Thyroid gland (tissue), 4 donors: ENCODE data around the gene PC. TPM values are rescaled to one million over a fixed set of nuclear protein-coding genes. Genes with fewer than 3 reads are reported as not detected.

Experiments used
- DNase-seq, 2 donors: peaks; one replicate each; pipeline ENCODE4 v3.0.0-alpha.2; 2019
- H3K27ac ChIP-seq, 3 donors: fragments of 200-600 bp; sonication (generic); 1 replicate in 2 of 3; 2 replicates in 1 of 3; pipeline ENCODE4 v1.5.1; 2016 to 2019; ENCODE audit warnings: mild to moderate bottlenecking in 1 of 3, moderate library complexity in 1 of 3
- H3K27me3 ChIP-seq: fragments of 200-600 bp; sonication (generic); one replicate; pipeline ENCODE4 v1.5.1; 2019
- H3K36me3 ChIP-seq, 2 donors: fragments of 200-600 bp; sonication (generic); one replicate each; pipeline ENCODE4 v1.5.1; 2016 to 2019
- H3K4me1 ChIP-seq, 2 donors: fragments of 200-600 bp; sonication (generic); one replicate each; pipeline ENCODE4 v1.5.1; 2017 to 2019
- H3K4me3 ChIP-seq, 3 donors: fragments of 200-600 bp; sonication (generic); replicated peaks in 1 of 3; 1 replicate in 2 of 3; 2 replicates in 1 of 3; pipeline ENCODE4 v1.5.1; 2016; ENCODE audit warnings: mild to moderate bottlenecking in 1 of 3
- H3K9me3 ChIP-seq: fragments of 200-600 bp; sonication (generic); one replicate; pipeline ENCODE4 v1.5.1; 2017
- POLR2A ChIP-seq, 2 donors: fragments of 450-650 bp; IDR thresholded peaks; one replicate each; pipeline ENCODE4 v1.6.1; 2017; ENCODE audit warnings: antibody characterized with exemption in 2 of 2, mild to moderate bottlenecking in 2 of 2, moderate library complexity in 1 of 2
- WGBS, 2 donors: methylation state at CpG; one replicate each; pipeline ENCODE4 v1.1.5; 2017; 5-methylcytosine and 5-hydroxymethylcytosine counted together
- intact Hi-C: fragments of 100-400 bp; cut with DNase I; formaldehyde crosslinking; loops from one replicate; pipeline ENCODE4 v1.15.1; 2023
- total RNA-seq, 4 donors: library from RNA; depleted of rRNA; stranded (reverse); fragments of >200 nt; gene quantifications; one replicate each; pipeline ENCODE4 v1.2.3, GENCODE V29; 2016
- TF ChIP-seq, protein P1 (sequence below), 6 experiments: fragments of 200-600 bp in 3 of 6; fragments of 450-650 bp in 3 of 6; sonication (generic) in 3 of 6; IDR thresholded peaks; one replicate each; pipeline ENCODE4 v1.5.1; 2016 to 2019; ENCODE audit warnings: antibody characterized with exemption in 6 of 6, mild to moderate bottlenecking in 2 of 6, inconsistent platforms in 1 of 6, moderate library complexity in 1 of 6

Gene PC
- total RNA-seq, 4 donors from 2014 or later = 5.4 to 34.3 (median 21.9) TPM

DNA sequence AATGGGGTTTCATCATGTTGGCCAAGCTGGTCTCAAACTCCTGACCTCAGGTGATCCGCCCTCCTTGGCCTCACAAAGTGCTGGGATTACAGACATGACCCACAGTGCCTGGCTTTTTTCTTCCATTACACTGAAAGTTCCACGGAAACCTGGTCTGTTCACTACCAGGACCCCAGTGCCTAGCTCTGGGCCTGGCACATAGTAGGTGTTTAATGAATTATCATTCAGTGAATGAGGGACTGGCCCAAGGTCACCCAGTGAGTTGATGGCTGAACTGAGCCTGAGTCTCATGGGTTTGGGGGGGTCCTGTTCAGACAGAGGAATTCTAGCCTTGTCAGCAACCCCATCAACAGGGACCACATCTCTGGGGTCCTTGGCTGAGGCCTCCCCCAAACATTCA is 20.0 kb upstream of the PC start:
- 97 to 100% methylated on average over 2 of the region's 2 CpGs for WGBS, 2 donors

GRCh38 chr11:66976925-66977324 is 18.7 kb upstream of the PC start:
- no peak for TF ChIP-seq POLR2A (IDR thresholded peaks at IDR 0.05)
- TF ChIP-seq, protein P1, sequence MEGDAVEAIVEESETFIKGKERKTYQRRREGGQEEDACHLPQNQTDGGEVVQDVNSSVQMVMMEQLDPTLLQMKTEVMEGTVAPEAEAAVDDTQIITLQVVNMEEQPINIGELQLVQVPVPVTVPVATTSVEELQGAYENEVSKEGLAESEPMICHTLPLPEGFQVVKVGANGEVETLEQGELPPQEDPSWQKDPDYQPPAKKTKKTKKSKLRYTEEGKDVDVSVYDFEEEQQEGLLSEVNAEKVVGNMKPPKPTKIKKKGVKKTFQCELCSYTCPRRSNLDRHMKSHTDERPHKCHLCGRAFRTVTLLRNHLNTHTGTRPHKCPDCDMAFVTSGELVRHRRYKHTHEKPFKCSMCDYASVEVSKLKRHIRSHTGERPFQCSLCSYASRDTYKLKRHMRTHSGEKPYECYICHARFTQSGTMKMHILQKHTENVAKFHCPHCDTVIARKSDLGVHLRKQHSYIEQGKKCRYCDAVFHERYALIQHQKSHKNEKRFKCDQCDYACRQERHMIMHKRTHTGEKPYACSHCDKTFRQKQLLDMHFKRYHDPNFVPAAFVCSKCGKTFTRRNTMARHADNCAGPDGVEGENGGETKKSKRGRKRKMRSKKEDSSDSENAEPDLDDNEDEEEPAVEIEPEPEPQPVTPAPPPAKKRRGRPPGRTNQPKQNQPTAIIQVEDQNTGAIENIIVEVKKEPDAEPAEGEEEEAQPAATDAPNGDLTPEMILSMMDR (IDR thresholded peaks at IDR 0.05) = no peak

More for the DNA sequence above, 20.0 kb upstream of the PC start:
- DNase-seq = no peak
- no peaks in the 10 kb centered on the region for H3K27me3 ChIP-seq
- no peak for TF ChIP-seq POLR2A (IDR thresholded peaks at IDR 0.05)
- TF ChIP-seq, protein P1 (IDR thresholded peaks at IDR 0.05) = no peak
- intact Hi-C loops = no loop called here
- H3K4me1 ChIP-seq = peaks cover 0 to 10% of the 10 kb centered on the region in 2 donors
- H3K27ac ChIP-seq = no peak overlapping the region
- no peaks in the 10 kb centered on the region for H3K9me3 ChIP-seq
- no peak overlapping the region for H3K4me3 ChIP-seq
- H3K36me3 ChIP-seq = no peaks in the 10 kb centered on the region

GRCh38 chr11:66976028-66976467 is 17.9 kb upstream of the PC start:
- intact Hi-C loops = no loop called here

More at GRCh38 chr11:66976925-66977324, 18.7 kb upstream of the PC start:
- H3K9me3 ChIP-seq = no peaks in the 10 kb centered on the region
- peaks cover 0 to 6% of the 10 kb centered on the region in 2 donors for H3K4me1 ChIP-seq
- H3K36me3 ChIP-seq = no peaks in the 10 kb centered on the region
- no peak for DNase-seq
- 85 to 90% methylated on average over 4 to 6 of the region's 6 CpGs for WGBS, 2 donors
- intact Hi-C loops = no loop called here
- no peaks in the 10 kb centered on the region for H3K27me3 ChIP-seq
- no peak overlapping the region for H3K27ac ChIP-seq
- H3K4me3 ChIP-seq = no peak overlapping the region

GRCh38 chr11:66975405-66976027 is 17.3 kb upstream of the PC start:
- no peaks in the 10 kb centered on the region for H3K36me3 ChIP-seq
- H3K9me3 ChIP-seq = no peaks in the 10 kb centered on the region
- H3K27ac ChIP-seq = no peak overlapping the region
- TF ChIP-seq POLR2A (IDR thresholded peaks at IDR 0.05) = no peak
- TF ChIP-seq, protein P1 (IDR thresholded peaks at IDR 0.05) = no peak
- peaks cover 0 to 1% of the 10 kb centered on the region in 2 donors for H3K4me1 ChIP-seq
- H3K4me3 ChIP-seq = no peak overlapping the region
- H3K27me3 ChIP-seq = no peaks in the 10 kb centered on the region
- DNase-seq = no peak
- intact Hi-C loops = no loop called here
- WGBS, 2 donors = 76 to 80% methylated on average over 9 of the region's 11 CpGs

More at GRCh38 chr11:66976028-66976467, 17.9 kb upstream of the PC start:
- Histone ChIP-seq H3K9me3 (no peaks in the 10 kb centered on the region), H3K4me1 (no peaks in the 10 kb centered on the region), H3K4me3 (no peak overlapping the region), H3K27ac (no peak overlapping the region), H3K36me3 (no peaks in the 10 kb centered on the region), H3K27me3 (no peaks in the 10 kb centered on the region)
- TF ChIP-seq, protein P1 (IDR thresholded peaks at IDR 0.05) = peak in 1 of 6 experiments; percentile 34
- no peak for TF ChIP-seq POLR2A (IDR thresholded peaks at IDR 0.05)
- DNase-seq = no peak
- 40 to 52% methylated on average over 7 to 9 of the region's 9 CpGs for WGBS, 2 donors

GRCh38 chr11:66974724-66975404 is 16.7 kb upstream of the PC start, which contains the start of gene C11orf86:
Gene C11orf86, plus strand, starts transcription at chr11:66975304. Its CDS starts 59 bp downstream, at chr11:66975363.
- Histone ChIP-seq H3K4me1 (peaks cover 0 to 6% of the 10 kb centered on the region in 2 donors), H3K27me3 (no peaks in the 10 kb centered on the region), H3K27ac (no peak within 1 kb of the TSS), H3K9me3 (no peaks in the 10 kb centered on the region), H3K36me3 (no peaks in the 10 kb centered on the region), H3K4me3 (no peak within 1 kb of the TSS)
- TF ChIP-seq, protein P1 (IDR thresholded peaks at IDR 0.05) = no peak
- no peak for TF ChIP-seq POLR2A (IDR thresholded peaks at IDR 0.05)
- WGBS, 2 donors = 71 to 81% methylated on average over 6 to 10 of the region's 10 CpGs
- DNase-seq = no peak
- intact Hi-C loops = no loop called here
